Upper lobe of left lung (tissue), 6 donors: ENCODE data around the gene CCDC195. TPM values are rescaled to one million over a fixed set of nuclear protein-coding genes. Genes with fewer than 3 reads are reported as not detected.

ENCODE experiments used
- ATAC-seq, 2 donors: fragments of 200-7000 bp; cut with Tn5 transposase; one replicate each; pipeline ENCODE4 v1.9.1; 2022; ENCODE audit warnings: mild to moderate bottlenecking in 2 of 2, moderate library complexity in 2 of 2; ENCODE audit not compliant: low FRiP score in 2 of 2
- DNase-seq, 2 donors: peaks; one replicate each; pipeline ENCODE4 v3.0.0-alpha.2; 2019 to 2020
- H3K27ac ChIP-seq, 4 donors: fragments of 200-600 bp; sonication (generic); one replicate each; pipeline ENCODE4 v1.5.1; 2016 to 2019
- H3K27me3 ChIP-seq, 4 donors: fragments of 200-600 bp; sonication (generic); one replicate each; pipeline ENCODE4 v1.5.1; 2017 to 2019
- H3K36me3 ChIP-seq, 4 donors: fragments of 200-600 bp; sonication (generic); one replicate each; pipeline ENCODE4 v1.5.1; 2016 to 2019
- H3K4me1 ChIP-seq, 4 donors: fragments of 200-600 bp; sonication (generic); one replicate each; pipeline ENCODE4 v1.5.1; 2018 to 2019
- H3K4me3 ChIP-seq, 4 donors: fragments of 200-600 bp; sonication (generic); one replicate each; pipeline ENCODE4 v1.5.1; 2017 to 2019; ENCODE audit warnings: mild to moderate bottlenecking in 2 of 4, moderate library complexity in 1 of 4
- H3K9me3 ChIP-seq, 4 donors: fragments of 200-600 bp; sonication (generic); one replicate each; pipeline ENCODE4 v1.5.1; 2018 to 2019
- EP300 ChIP-seq, 4 donors: sonication (generic); formaldehyde crosslinking; IDR thresholded peaks; one replicate each; pipeline ENCODE4 v1.5.1; 2017; ENCODE audit warnings: antibody characterized with exemption in 4 of 4, control low read depth in 2 of 4
- POLR2A ChIP-seq, 4 donors: fragments of 450-650 bp; IDR thresholded peaks; one replicate each; pipeline ENCODE4 v1.5.1; 2016 to 2017; ENCODE audit warnings: antibody characterized with exemption in 4 of 4, mild to moderate bottlenecking in 2 of 4
- POLR2AphosphoS5 ChIP-seq, 2 donors: sonication (generic); formaldehyde crosslinking; IDR thresholded peaks; one replicate each; pipeline ENCODE4 v1.5.1; 2017; ENCODE audit warnings: antibody characterized with exemption in 2 of 2
- WGBS, 2 donors: methylation state at CpG; one replicate each; pipeline ENCODE4 v1.1.5; 2017 to 2018; 5-methylcytosine and 5-hydroxymethylcytosine counted together
- total RNA-seq, 6 donors: library from RNA; depleted of rRNA in 4 of 6; stranded (reverse); fragments of >200 nt in 4 of 6; gene quantifications; one replicate each; pipeline versions ENCODE4 v1.1.0 to v1.2.1, GENCODE V29; 2016 to 2021
- TF ChIP-seq, protein P1 (sequence below), 6 experiments: fragments of 450-650 bp in 4 of 6; fragments of 200-600 bp in 2 of 6; sonication (generic) in 2 of 6; IDR thresholded peaks; one replicate each; pipeline ENCODE4 v1.5.1; 2016 to 2019; ENCODE audit warnings: antibody characterized with exemption in 6 of 6
- donor health status: DM: no; HTN: no; CAD: no; lungs with moderate emphysema.
- donor health status: DM: no; HTN: yes; CAD: no; lungs with severe emphysema.

The CCDC195 gene
- total RNA-seq, 6 donors from 2014 or later, result not detected

DNA sequence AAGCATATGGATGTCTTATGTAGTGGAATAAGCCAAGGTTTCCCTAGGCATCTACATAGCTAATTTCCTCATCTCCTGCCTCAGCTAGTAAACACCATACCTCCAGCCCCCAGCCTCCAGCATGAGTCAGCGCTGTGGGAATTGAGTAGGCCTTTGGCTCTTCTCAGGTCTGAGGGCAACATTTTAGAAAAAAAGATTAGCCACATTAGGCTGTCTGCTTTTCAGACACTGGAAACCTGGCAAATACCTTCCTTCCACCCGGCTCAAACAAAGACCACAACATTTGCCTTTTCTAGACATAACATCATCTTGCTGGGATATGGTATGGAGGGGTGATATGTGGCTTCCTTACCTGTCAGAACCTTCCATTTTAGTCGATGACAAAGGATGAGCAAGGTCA is 6.1 kb upstream of the CCDC195 start:
- WGBS, 2 donors, result 92 to 94% methylated on average over 3 of the region's 3 CpGs

DNA sequence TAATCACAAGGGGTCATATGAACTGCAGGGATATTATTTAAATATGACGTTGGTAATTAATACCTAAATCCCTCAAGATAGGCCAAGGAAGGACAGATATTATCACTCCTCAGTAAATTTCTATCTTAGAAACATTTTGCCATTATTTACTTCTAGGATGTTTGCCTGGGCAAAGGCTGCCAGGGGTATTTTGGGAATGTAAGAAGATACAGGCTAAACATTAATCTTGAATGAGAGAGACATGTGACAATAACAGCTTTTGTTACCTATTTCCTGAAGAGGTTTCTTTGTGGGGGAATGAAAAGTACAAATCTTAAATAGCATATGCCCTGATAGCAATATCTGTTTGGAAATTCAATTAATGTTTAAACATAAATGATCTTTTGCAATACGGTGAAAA is 756 bp upstream of the CCDC195 start:
- WGBS, 2 donors, result 52 to 72% methylated on average over 2 of the region's 2 CpGs
- no peaks in the 10 kb centered on the region for H3K4me1 ChIP-seq
- no peak for ATAC-seq

More for the DNA sequence above, 6.1 kb upstream of the CCDC195 start:
- Histone ChIP-seq H3K27me3 (no peaks in the 10 kb centered on the region), H3K36me3 (no peaks in the 10 kb centered on the region), H3K4me3 (no peak overlapping the region), H3K4me1 (no peaks in the 10 kb centered on the region), H3K27ac (no peak overlapping the region), H3K9me3 (no peaks in the 10 kb centered on the region)
- DNase-seq (no peak), ATAC-seq (peak in 1 of 2 donors; percentile 41)
- TF ChIP-seq POLR2A (IDR thresholded peaks at IDR 0.05) (no peak), POLR2AphosphoS5 (IDR thresholded peaks at IDR 0.05) (no peak), EP300 (IDR thresholded peaks at IDR 0.05) (no peak)
- TF ChIP-seq, protein P1, sequence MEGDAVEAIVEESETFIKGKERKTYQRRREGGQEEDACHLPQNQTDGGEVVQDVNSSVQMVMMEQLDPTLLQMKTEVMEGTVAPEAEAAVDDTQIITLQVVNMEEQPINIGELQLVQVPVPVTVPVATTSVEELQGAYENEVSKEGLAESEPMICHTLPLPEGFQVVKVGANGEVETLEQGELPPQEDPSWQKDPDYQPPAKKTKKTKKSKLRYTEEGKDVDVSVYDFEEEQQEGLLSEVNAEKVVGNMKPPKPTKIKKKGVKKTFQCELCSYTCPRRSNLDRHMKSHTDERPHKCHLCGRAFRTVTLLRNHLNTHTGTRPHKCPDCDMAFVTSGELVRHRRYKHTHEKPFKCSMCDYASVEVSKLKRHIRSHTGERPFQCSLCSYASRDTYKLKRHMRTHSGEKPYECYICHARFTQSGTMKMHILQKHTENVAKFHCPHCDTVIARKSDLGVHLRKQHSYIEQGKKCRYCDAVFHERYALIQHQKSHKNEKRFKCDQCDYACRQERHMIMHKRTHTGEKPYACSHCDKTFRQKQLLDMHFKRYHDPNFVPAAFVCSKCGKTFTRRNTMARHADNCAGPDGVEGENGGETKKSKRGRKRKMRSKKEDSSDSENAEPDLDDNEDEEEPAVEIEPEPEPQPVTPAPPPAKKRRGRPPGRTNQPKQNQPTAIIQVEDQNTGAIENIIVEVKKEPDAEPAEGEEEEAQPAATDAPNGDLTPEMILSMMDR (IDR thresholded peaks at IDR 0.05), result no peak

GRCh38 chr2:224711859-224712665 is 4.1 kb downstream of the CCDC195 start:
- Histone ChIP-seq H3K4me3 (no peak overlapping the region), H3K36me3 (no peaks in the 10 kb centered on the region), H3K27me3 (no peaks in the 10 kb centered on the region), H3K4me1 (no peaks in the 10 kb centered on the region), H3K27ac (no peak overlapping the region), H3K9me3 (no peaks in the 10 kb centered on the region)
- ATAC-seq (peak in 1 of 2 donors; percentile 88), DNase-seq (no peak)
- TF ChIP-seq EP300 (IDR thresholded peaks at IDR 0.05) (no peak), POLR2A (IDR thresholded peaks at IDR 0.05) (no peak), POLR2AphosphoS5 (IDR thresholded peaks at IDR 0.05) (no peak)
- TF ChIP-seq, protein P1 (IDR thresholded peaks at IDR 0.05), result no peak
- 52 to 53% methylated on average over 10 of the region's 10 CpGs for WGBS, 2 donors

More for the DNA sequence above, 756 bp upstream of the CCDC195 start:
- no peaks in the 10 kb centered on the region for H3K9me3 ChIP-seq
- DNase-seq, result no peak
- no peaks in the 10 kb centered on the region for H3K27me3 ChIP-seq
- H3K36me3 ChIP-seq, result no peaks in the 10 kb centered on the region
- no peak for TF ChIP-seq EP300 (IDR thresholded peaks at IDR 0.05)
- no peak for TF ChIP-seq POLR2A (IDR thresholded peaks at IDR 0.05)
- no peak for TF ChIP-seq POLR2AphosphoS5 (IDR thresholded peaks at IDR 0.05)
- TF ChIP-seq, protein P1 (IDR thresholded peaks at IDR 0.05), result no peak
- H3K27ac ChIP-seq, result no peak overlapping the region
- no peak overlapping the region for H3K4me3 ChIP-seq

- H3K36me3 ChIP-seq, result no peaks in the 10 kb centered on the region
- no peaks in the 10 kb centered on the region for H3K9me3 ChIP-seq
- TF ChIP-seq EP300 (IDR thresholded peaks at IDR 0.05) (no peak), POLR2AphosphoS5 (IDR thresholded peaks at IDR 0.05) (no peak), POLR2A (IDR thresholded peaks at IDR 0.05) (no peak)
- TF ChIP-seq, protein P1 (IDR thresholded peaks at IDR 0.05), result no peak
- H3K4me1 ChIP-seq, result no peaks in the 10 kb centered on the region
- no peak overlapping the region for H3K27ac ChIP-seq
- WGBS, 2 donors, result 76 to 88% methylated on average over 3 of the region's 3 CpGs
- ATAC-seq (no peak), DNase-seq (no peak)
- no peak overlapping the region for H3K4me3 ChIP-seq
- no peaks in the 10 kb centered on the region for H3K27me3 ChIP-seq
Observed at GRCh38 chr2:224711381-224711780, 4.8 kb downstream of the CCDC195 start.

DNA sequence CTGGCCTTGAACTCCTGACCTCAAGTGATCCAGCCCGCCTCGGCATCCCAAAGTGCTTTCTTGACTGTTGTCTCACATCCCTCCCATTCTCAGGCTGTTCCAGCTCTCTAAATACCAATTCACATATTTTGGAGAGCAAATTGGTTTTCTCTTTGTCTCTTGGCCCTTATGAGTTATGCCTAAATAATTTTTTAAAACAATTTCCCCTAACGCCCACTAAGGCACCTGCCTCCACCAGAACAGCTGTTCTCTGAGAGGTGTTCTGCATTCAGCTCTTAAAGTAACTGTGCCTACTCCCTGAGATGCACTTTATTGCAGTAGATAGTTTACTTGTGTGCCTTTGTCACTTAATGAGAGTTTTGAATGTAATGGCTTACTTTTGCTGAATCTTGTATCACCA is 6.9 kb downstream of the CCDC195 start:
- DNase-seq (no peak), ATAC-seq (no peak)
- Histone ChIP-seq H3K36me3 (no peaks in the 10 kb centered on the region), H3K27me3 (no peaks in the 10 kb centered on the region), H3K27ac (no peak overlapping the region), H3K4me3 (no peak overlapping the region), H3K9me3 (no peaks in the 10 kb centered on the region), H3K4me1 (no peaks in the 10 kb centered on the region)
- TF ChIP-seq POLR2A (IDR thresholded peaks at IDR 0.05) (no peak), EP300 (IDR thresholded peaks at IDR 0.05) (no peak), POLR2AphosphoS5 (IDR thresholded peaks at IDR 0.05) (no peak)
- TF ChIP-seq, protein P1 (IDR thresholded peaks at IDR 0.05), result no peak
- WGBS, 2 donors, result 84 to 87% methylated on average over 3 of the region's 3 CpGs
